Measurements from ENCODE around the gene CADM3.

Gene CADM3

DNA sequence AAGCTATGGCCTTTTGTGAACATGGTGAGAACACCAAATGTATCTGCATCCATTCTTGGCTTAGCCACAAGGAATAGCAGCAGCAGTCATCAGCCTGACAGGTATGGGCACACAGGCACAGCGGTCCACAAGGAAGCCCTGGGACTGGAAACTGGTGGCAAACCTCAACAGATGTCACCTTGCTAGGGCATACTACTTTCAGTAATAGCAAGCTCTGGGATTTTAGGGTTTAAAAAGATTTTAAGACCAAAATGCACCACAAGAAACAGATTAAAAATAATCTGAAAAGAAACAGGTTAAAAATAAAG, 9.7 kb upstream of the CADM3 start:
- TF ChIP-seq, protein P1, sequence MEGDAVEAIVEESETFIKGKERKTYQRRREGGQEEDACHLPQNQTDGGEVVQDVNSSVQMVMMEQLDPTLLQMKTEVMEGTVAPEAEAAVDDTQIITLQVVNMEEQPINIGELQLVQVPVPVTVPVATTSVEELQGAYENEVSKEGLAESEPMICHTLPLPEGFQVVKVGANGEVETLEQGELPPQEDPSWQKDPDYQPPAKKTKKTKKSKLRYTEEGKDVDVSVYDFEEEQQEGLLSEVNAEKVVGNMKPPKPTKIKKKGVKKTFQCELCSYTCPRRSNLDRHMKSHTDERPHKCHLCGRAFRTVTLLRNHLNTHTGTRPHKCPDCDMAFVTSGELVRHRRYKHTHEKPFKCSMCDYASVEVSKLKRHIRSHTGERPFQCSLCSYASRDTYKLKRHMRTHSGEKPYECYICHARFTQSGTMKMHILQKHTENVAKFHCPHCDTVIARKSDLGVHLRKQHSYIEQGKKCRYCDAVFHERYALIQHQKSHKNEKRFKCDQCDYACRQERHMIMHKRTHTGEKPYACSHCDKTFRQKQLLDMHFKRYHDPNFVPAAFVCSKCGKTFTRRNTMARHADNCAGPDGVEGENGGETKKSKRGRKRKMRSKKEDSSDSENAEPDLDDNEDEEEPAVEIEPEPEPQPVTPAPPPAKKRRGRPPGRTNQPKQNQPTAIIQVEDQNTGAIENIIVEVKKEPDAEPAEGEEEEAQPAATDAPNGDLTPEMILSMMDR (IDR thresholded peaks at IDR 0.05; ENCODE audit: low read depth, low read length): no peak
- no peak overlapping the region for H3K4me3 ChIP-seq (replicated peaks in 1 of 2; ENCODE audit: low read depth in 2 of 2, low read length in 2 of 2)
- no peak for DNase-seq (ENCODE audit: low read depth in 2 of 2)

GRCh38 chr1:159162516-159163265, 8.7 kb upstream of the CADM3 start:
- TF ChIP-seq, protein P1 (IDR thresholded peaks at IDR 0.05; ENCODE audit: low read depth, low read length): no peak
- DNase-seq (ENCODE audit: low read depth in 2 of 2): no peak
- H3K4me3 ChIP-seq (replicated peaks in 1 of 2; ENCODE audit: low read depth in 2 of 2, low read length in 2 of 2): no peak overlapping the region

- TF ChIP-seq, protein P1 (IDR thresholded peaks at IDR 0.05; ENCODE audit: low read depth, low read length): no peak
- H3K4me3 ChIP-seq (replicated peaks in 1 of 2; ENCODE audit: low read depth in 2 of 2, low read length in 2 of 2): no peak overlapping the region
- no peak for DNase-seq (ENCODE audit: low read depth in 2 of 2)
These were observed 7.7 kb upstream of the CADM3 start for GRCh38 chr1:159163614-159164228.

DNA sequence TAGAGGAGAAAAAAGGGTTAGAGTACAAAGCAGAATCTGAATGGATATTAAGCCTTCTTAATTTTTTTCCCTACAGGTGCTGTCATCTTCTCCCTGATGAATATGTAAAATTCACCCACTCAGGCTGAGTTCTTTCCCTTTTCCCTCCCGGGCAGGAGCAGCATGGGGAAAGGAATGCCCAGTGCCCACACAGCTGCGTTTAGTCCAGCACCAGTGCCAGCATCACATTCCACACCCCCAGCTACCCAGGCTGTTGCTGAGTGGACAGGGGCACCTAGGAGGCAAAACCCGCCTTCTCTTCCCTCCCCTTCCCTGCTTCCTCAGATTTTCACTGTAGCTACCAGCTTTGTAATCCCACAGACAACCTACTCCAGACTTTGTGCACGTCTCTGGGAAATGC, 3.4 kb upstream of the CADM3 start:
- no peak overlapping the region for H3K4me3 ChIP-seq (replicated peaks in 1 of 2; ENCODE audit: low read depth in 2 of 2, low read length in 2 of 2)
- no peak for DNase-seq (ENCODE audit: low read depth in 2 of 2)
- TF ChIP-seq, protein P1 (IDR thresholded peaks at IDR 0.05; ENCODE audit: low read depth, low read length): no peak

- TF ChIP-seq, protein P1 (IDR thresholded peaks at IDR 0.05; ENCODE audit: low read depth, low read length): no peak
- H3K4me3 ChIP-seq (replicated peaks in 1 of 2; ENCODE audit: low read depth in 2 of 2, low read length in 2 of 2): peak overlapping the region in 1 of 2 donors; percentile 30
- DNase-seq (ENCODE audit: low read depth in 2 of 2): peak; percentile 50 to 79
These were observed 776 bp upstream of the CADM3 start for GRCh38 chr1:159170639-159171038.

DNA sequence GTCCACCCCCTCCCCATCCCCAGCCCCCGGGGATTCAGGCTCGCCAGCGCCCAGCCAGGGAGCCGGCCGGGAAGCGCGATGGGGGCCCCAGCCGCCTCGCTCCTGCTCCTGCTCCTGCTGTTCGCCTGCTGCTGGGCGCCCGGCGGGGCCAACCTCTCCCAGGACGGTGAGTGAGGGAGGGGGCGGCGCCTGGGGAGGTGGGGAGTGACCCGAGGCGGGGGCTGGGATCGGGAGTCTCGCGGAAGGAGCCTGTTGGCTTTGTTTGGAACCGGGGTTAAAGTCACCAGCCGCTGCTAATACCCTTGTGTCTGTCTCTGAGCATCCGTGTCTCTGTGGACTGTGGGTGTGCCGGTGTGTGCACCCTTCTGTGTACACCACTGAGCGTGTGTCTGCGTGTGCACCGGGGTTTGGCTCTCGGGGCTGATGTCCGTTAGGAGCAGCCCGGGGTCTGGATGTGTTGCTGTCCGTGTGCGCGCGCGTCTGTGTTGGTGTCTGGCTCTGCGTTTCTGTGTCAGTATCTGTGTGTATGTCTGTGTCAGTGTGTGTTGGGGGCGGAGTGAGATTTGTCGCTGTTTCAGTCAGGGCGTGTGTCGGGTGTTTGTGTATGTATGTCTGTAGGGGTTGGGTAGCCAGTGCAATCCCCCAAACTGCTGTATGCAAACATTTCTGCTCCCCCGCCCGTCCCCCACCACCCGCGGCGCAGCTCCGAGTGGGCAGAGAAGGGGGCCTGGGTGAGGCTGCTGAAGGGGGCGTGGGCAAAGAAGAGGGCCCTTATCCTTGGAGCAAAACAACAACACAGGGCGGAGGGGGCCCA, 480 bp downstream of the CADM3 start:
- peak overlapping the region; percentile 55 to 67 for H3K4me3 ChIP-seq (replicated peaks in 1 of 2; ENCODE audit: low read depth in 2 of 2, low read length in 2 of 2)
- no peak for DNase-seq (ENCODE audit: low read depth in 2 of 2)
- TF ChIP-seq, protein P1 (IDR thresholded peaks at IDR 0.05; ENCODE audit: low read depth, low read length): no peak

Measured in cardiac fibroblast (primary cell).